Activated CD4-positive, alpha-beta memory T cell treated with anti-CD3 and anti-CD28 coated beads for 36 hours (primary cell): ENCODE data around the gene RIT2. TPM values are rescaled to one million over a fixed set of nuclear protein-coding genes. Genes with fewer than 3 reads are reported as not detected.

Experiments
- CTCF ChIA-PET: fragments of 350-600 bp; sonication (Branson Sonifier 250); formaldehyde crosslinking; loops from one replicate; lab custom pipeline; 2021; ENCODE audit warnings: antibody characterized with exemption, inconsistent platforms; lab: Charles Lee
- POLR2A ChIA-PET: fragments of 350-600 bp; sonication (Branson Sonifier 250); formaldehyde crosslinking; loops from one replicate; lab custom pipeline; 2021; ENCODE audit warnings: antibody characterized with exemption; lab: Charles Lee
- DNase-seq: peaks from one replicate; pipeline ENCODE4 v3.0.0-alpha.2; 2020
- H3K27ac Mint-ChIP-seq: one replicate; pipeline ENCODE4 v1.8.0; 2021; ENCODE audit warnings: mixed read lengths
- H3K27me3 Mint-ChIP-seq: one replicate; pipeline ENCODE4 v1.8.0; 2021; ENCODE audit warnings: mixed read lengths
- H3K36me3 Mint-ChIP-seq: one replicate; pipeline ENCODE4 v1.8.0; 2021; ENCODE audit warnings: mixed read lengths
- H3K4me1 Mint-ChIP-seq: one replicate; pipeline ENCODE4 v1.8.0; 2021; ENCODE audit warnings: low read depth, mixed read lengths
- H3K4me3 Mint-ChIP-seq: one replicate; pipeline ENCODE4 v1.8.0; 2021; ENCODE audit warnings: mild to moderate bottlenecking, mixed read lengths
- H3K9me3 Mint-ChIP-seq: one replicate; pipeline ENCODE4 v1.8.0; 2021; ENCODE audit warnings: mixed read lengths
- intact Hi-C: fragments of 100-400 bp; cut with micrococcal nuclease; formaldehyde crosslinking; loops from one replicate; pipeline ENCODE4 v1.15.1; 2023
- total RNA-seq, 2 experiments: library from RNA; stranded (reverse); gene quantifications; one replicate each; pipeline ENCODE4 v1.2.3, GENCODE V29; 2021

Gene RIT2
- total RNA-seq, 2 experiments from 2014 or later, result not detected

DNA sequence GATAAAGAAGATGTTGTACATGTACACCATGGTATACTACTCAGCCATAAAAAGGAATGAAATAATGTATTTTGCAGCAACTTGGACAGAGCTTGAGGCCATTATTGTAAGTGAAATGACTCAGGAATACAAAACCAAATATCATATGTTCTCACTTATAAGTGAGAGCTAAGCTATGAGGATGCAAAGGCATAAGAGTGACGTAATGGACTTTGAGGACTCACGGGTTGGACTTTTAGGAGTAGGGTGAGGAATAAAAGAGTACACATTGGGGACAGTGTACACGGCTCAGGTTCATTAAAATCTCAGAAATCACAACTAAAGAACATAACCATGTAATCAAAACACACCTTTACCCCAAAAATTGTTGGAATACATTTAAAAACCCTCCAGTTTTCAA lies 206.4 kb downstream of the RIT2 start:
- peaks cover 17% of the 10 kb centered on the region for H3K9me3 Mint-ChIP-seq
- DNase-seq, result no peak
- H3K4me1 Mint-ChIP-seq, result no peaks in the 10 kb centered on the region
- intact Hi-C loops, result no loop called here
- H3K36me3 Mint-ChIP-seq, result no peaks in the 10 kb centered on the region
- no peaks in the 10 kb centered on the region for H3K27me3 Mint-ChIP-seq
- ChIA-PET CTCF (no interaction called here), POLR2A (no interaction called here)
- H3K27ac Mint-ChIP-seq, result no peak overlapping the region
- H3K4me3 Mint-ChIP-seq, result no peak overlapping the region

DNA sequence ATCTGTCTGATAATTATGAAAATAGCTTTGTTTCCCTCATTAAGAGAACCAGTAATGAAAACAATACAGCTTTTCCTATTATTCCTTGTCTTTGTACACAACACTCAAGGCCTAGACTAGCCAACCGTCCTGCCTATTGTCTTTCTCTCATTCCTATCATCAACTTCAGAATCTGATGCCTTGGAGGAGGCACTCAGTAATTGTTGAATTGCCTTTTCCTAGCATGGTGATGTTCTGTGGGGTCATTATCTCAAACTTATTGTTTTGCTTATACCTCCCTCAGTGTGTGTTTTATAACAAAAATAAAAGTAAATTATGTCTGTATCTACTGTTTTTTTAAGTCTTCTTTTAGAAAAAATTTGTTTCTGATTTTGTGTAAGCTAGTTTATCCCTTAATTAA lies 208.7 kb downstream of the RIT2 start:
- no peaks in the 10 kb centered on the region for H3K4me1 Mint-ChIP-seq
- POLR2A ChIA-PET, result no interaction called here

DNA sequence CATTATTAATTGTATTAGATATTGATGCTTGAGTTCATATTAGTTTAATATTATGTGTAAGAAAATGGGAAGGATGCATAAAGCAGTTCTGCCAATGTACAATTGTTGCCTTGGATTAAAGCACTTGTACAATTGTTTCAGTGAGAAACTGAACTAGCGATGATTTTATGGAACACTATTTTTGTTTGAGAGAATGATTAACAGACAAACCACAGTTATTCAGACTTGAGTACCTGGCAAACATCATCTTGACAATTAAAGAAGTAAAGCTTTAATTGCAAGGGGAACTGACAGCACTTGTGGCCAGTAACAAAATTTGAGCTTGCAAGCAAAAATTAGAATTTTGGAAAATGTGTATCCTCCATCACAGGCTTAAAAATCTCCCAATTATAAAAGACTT lies 214.3 kb downstream of the RIT2 start:
- Mint-ChIP-seq H3K27me3 (no peaks in the 10 kb centered on the region), H3K9me3 (peaks cover 7% of the 10 kb centered on the region), H3K4me3 (no peak overlapping the region), H3K27ac (no peak overlapping the region), H3K4me1 (no peaks in the 10 kb centered on the region), H3K36me3 (no peaks in the 10 kb centered on the region)
- no peak for DNase-seq
- ChIA-PET CTCF (no interaction called here), POLR2A (no interaction called here)
- intact Hi-C loops, result no loop called here

More for the DNA sequence above, 208.7 kb downstream of the RIT2 start:
- intact Hi-C loops, result no loop called here
- CTCF ChIA-PET, result no interaction called here
- no peak for DNase-seq
- Mint-ChIP-seq H3K27me3 (no peaks in the 10 kb centered on the region), H3K27ac (no peak overlapping the region), H3K36me3 (no peaks in the 10 kb centered on the region), H3K9me3 (peaks cover 19% of the 10 kb centered on the region), H3K4me3 (no peak overlapping the region)

- Mint-ChIP-seq H3K36me3 (no peaks in the 10 kb centered on the region), H3K9me3 (peaks cover 2% of the 10 kb centered on the region), H3K4me3 (no peak overlapping the region), H3K4me1 (no peaks in the 10 kb centered on the region), H3K27ac (no peak overlapping the region), H3K27me3 (no peaks in the 10 kb centered on the region)
- POLR2A ChIA-PET, result no interaction called here
- DNase-seq, result no peak
- intact Hi-C loops, result no loop called here
- CTCF ChIA-PET, result no interaction called here
Measured at GRCh38 chr18:42893977-42894376, 221.5 kb downstream of the RIT2 start.

- intact Hi-C loops, result no loop called here
- ChIA-PET CTCF (no interaction called here), POLR2A (no interaction called here)
- Mint-ChIP-seq H3K9me3 (peaks cover 3% of the 10 kb centered on the region), H3K4me3 (no peak overlapping the region), H3K27ac (no peak overlapping the region), H3K27me3 (no peaks in the 10 kb centered on the region), H3K4me1 (no peaks in the 10 kb centered on the region), H3K36me3 (no peaks in the 10 kb centered on the region)
- no peak for DNase-seq
Measured at GRCh38 chr18:42892181-42892580, 223.3 kb downstream of the RIT2 start.

DNA sequence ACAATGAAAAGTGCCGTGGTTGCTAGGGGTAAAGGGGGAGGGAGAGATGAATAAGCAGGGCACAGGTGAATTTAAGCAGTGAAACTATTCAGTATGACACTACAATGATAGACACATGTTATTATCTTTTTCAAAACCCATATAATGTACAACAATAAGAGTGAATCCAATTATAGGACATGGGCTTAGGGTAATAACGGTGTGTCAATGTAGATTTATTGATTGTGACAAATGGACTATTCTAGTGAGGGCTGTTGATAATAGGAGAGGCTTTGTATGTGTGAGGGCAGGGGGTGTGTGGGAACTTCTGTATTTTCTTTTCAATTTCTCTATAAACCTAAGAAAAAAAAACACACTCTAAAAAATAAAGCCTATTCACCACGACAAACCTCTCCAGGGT lies 223.8 kb downstream of the RIT2 start:
- intact Hi-C loops, result no loop called here
- Mint-ChIP-seq H3K36me3 (no peaks in the 10 kb centered on the region), H3K4me3 (no peak overlapping the region), H3K27ac (no peak overlapping the region), H3K27me3 (no peaks in the 10 kb centered on the region), H3K4me1 (no peaks in the 10 kb centered on the region), H3K9me3 (peaks cover 3% of the 10 kb centered on the region)
- ChIA-PET CTCF (no interaction called here), POLR2A (no interaction called here)
- DNase-seq, result no peak

DNA sequence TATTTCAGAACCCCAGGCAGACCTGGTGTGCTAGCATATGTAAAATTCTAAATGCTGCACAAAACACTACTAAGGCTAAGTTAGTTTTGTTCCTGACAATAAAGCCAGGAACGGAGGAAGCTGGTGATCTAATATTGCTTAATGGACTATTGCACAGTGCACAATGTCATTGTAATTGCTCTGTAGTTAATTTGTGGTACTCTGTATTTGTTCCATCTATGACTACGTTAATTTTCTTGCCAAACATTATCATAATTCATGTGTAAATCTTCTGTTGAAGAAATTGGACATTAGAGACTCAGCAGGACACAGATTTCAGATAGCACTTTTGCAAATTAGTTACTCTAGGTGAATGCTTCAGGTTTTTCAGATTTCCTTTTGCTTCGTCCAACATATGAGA lies 232.3 kb downstream of the RIT2 start:
- no peak for DNase-seq
- Mint-ChIP-seq H3K27ac (no peak overlapping the region), H3K9me3 (peaks cover 12% of the 10 kb centered on the region), H3K4me1 (no peaks in the 10 kb centered on the region), H3K27me3 (no peaks in the 10 kb centered on the region), H3K36me3 (no peaks in the 10 kb centered on the region), H3K4me3 (no peak overlapping the region)
- POLR2A ChIA-PET, result no interaction called here
- intact Hi-C loops, result no loop called here
- CTCF ChIA-PET, result no interaction called here

- peaks cover 12% of the 10 kb centered on the region for H3K9me3 Mint-ChIP-seq
- no peaks in the 10 kb centered on the region for H3K4me1 Mint-ChIP-seq
- ChIA-PET POLR2A (no interaction called here), CTCF (no interaction called here)
- H3K27ac Mint-ChIP-seq, result no peak overlapping the region
- H3K4me3 Mint-ChIP-seq, result no peak overlapping the region
- no peaks in the 10 kb centered on the region for H3K36me3 Mint-ChIP-seq
- no peaks in the 10 kb centered on the region for H3K27me3 Mint-ChIP-seq
- no peak for DNase-seq
- intact Hi-C loops, result no loop called here
Measured at GRCh38 chr18:42882122-42882521, 233.4 kb downstream of the RIT2 start.

- Mint-ChIP-seq H3K27me3 (no peaks in the 10 kb centered on the region), H3K36me3 (no peaks in the 10 kb centered on the region), H3K4me3 (no peak overlapping the region), H3K27ac (no peak overlapping the region), H3K9me3 (peaks cover 9% of the 10 kb centered on the region), H3K4me1 (no peaks in the 10 kb centered on the region)
- intact Hi-C loops, result no loop called here
- ChIA-PET CTCF (no interaction called here), POLR2A (no interaction called here)
- no peak for DNase-seq
Measured at GRCh38 chr18:42872838-42873237, 242.6 kb downstream of the RIT2 start.

- Mint-ChIP-seq H3K4me1 (no peaks in the 10 kb centered on the region), H3K27ac (no peak overlapping the region), H3K4me3 (no peak overlapping the region), H3K9me3 (peaks cover 21% of the 10 kb centered on the region), H3K36me3 (no peaks in the 10 kb centered on the region), H3K27me3 (no peaks in the 10 kb centered on the region)
- POLR2A ChIA-PET, result no interaction called here
- CTCF ChIA-PET, result no interaction called here
- no peak for DNase-seq
- intact Hi-C loops, result no loop called here
Measured at GRCh38 chr18:42864876-42865275, 250.6 kb downstream of the RIT2 start.

GRCh38 chr18:42861271-42861670 lies 254.2 kb downstream of the RIT2 start:
- no peaks in the 10 kb centered on the region for H3K36me3 Mint-ChIP-seq
- H3K27me3 Mint-ChIP-seq, result no peaks in the 10 kb centered on the region
- no peak for DNase-seq
- CTCF ChIA-PET, result no interaction called here
- POLR2A ChIA-PET, result no interaction called here
- intact Hi-C loops, result no loop called here
- H3K27ac Mint-ChIP-seq, result no peak overlapping the region
- H3K4me1 Mint-ChIP-seq, result no peaks in the 10 kb centered on the region
- H3K4me3 Mint-ChIP-seq, result no peak overlapping the region
- H3K9me3 Mint-ChIP-seq, result peaks cover 21% of the 10 kb centered on the region

DNA sequence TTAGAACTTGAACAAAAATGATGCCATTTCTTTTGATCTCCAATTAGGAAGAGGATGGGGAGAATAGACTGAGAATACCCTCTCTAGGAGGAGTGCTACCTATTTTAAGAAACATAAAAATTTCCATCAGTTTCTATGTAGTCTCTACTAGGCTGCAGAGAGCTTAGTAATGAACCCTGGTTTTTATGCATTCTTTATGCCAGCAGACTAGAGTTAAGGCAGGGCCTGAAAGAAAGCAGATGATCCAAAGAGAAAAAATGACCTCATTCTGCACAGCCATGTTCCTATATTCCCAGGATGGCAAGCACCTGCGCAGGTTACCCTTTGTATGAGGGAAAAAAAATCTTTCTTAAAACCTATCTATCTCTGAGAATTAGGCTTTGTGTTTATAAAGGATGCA lies 254.9 kb downstream of the RIT2 start:
- H3K27ac Mint-ChIP-seq, result no peak overlapping the region
- H3K36me3 Mint-ChIP-seq, result no peaks in the 10 kb centered on the region
- peaks cover 25% of the 10 kb centered on the region for H3K9me3 Mint-ChIP-seq
- ChIA-PET POLR2A (no interaction called here), CTCF (no interaction called here)
- intact Hi-C loops, result no loop called here
- H3K4me3 Mint-ChIP-seq, result no peak overlapping the region
- H3K4me1 Mint-ChIP-seq, result no peaks in the 10 kb centered on the region
- no peak for DNase-seq
- H3K27me3 Mint-ChIP-seq, result no peaks in the 10 kb centered on the region

DNA sequence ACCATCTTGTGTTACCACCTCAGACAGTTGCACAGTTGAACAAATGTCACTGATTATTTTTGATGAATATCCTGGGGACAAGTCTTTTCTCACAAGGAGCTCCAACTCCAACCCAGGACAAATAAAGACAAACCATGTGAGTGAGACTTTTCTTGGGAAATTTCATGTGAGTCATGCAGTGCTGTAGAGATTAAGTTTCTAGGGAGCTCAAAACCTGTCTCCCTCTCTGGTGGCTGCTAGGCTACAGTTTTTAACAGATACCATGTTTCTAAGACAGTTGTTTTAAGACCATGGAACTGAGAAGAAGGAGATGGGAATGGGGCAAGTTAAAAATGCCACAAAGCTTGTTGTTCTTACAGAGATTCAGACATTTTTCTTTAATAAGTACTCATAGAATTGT lies 255.5 kb downstream of the RIT2 start:
- POLR2A ChIA-PET, result no interaction called here
- Mint-ChIP-seq H3K4me3 (no peak overlapping the region), H3K4me1 (no peaks in the 10 kb centered on the region), H3K27me3 (no peaks in the 10 kb centered on the region), H3K27ac (no peak overlapping the region), H3K36me3 (no peaks in the 10 kb centered on the region), H3K9me3 (peaks cover 24% of the 10 kb centered on the region)
- no peak for DNase-seq
- intact Hi-C loops, result no loop called here
- CTCF ChIA-PET, result no interaction called here

DNA sequence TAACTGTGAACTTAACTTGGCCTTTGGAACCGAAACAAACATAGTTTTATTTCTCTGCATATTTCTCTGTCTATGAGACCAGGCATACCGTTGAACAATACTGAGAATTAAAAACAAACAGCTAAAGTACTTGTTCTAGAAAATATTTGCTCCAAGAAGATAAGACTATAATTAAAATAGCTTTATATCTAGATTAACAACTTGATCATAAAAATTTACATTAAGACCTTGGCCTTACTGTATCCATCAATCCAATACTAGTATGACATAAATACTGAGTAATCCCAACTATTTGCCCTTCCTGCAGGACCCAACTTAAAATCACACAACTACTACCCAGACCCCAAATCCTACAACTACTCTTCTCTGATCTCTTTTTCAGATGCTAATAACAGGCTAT lies 260.9 kb downstream of the RIT2 start:
- Mint-ChIP-seq H3K27ac (no peak overlapping the region), H3K9me3 (peaks cover 16% of the 10 kb centered on the region), H3K4me3 (no peak overlapping the region), H3K36me3 (no peaks in the 10 kb centered on the region), H3K27me3 (no peaks in the 10 kb centered on the region), H3K4me1 (no peaks in the 10 kb centered on the region)
- CTCF ChIA-PET, result no interaction called here
- POLR2A ChIA-PET, result no interaction called here
- intact Hi-C loops, result no loop called here
- DNase-seq, result no peak
